HG03442 (cell line): ENCODE measurements around the gene PAPPA.

Experiments
- ATAC-seq: cut with Tn5 transposase; IDR thresholded peaks from one replicate; pipeline ENCODE4 v1.9.1; 2021; ENCODE audit warnings: mild to moderate bottlenecking, moderate library complexity; ENCODE audit not compliant: unreplicated experiment

The PAPPA gene, protein sequence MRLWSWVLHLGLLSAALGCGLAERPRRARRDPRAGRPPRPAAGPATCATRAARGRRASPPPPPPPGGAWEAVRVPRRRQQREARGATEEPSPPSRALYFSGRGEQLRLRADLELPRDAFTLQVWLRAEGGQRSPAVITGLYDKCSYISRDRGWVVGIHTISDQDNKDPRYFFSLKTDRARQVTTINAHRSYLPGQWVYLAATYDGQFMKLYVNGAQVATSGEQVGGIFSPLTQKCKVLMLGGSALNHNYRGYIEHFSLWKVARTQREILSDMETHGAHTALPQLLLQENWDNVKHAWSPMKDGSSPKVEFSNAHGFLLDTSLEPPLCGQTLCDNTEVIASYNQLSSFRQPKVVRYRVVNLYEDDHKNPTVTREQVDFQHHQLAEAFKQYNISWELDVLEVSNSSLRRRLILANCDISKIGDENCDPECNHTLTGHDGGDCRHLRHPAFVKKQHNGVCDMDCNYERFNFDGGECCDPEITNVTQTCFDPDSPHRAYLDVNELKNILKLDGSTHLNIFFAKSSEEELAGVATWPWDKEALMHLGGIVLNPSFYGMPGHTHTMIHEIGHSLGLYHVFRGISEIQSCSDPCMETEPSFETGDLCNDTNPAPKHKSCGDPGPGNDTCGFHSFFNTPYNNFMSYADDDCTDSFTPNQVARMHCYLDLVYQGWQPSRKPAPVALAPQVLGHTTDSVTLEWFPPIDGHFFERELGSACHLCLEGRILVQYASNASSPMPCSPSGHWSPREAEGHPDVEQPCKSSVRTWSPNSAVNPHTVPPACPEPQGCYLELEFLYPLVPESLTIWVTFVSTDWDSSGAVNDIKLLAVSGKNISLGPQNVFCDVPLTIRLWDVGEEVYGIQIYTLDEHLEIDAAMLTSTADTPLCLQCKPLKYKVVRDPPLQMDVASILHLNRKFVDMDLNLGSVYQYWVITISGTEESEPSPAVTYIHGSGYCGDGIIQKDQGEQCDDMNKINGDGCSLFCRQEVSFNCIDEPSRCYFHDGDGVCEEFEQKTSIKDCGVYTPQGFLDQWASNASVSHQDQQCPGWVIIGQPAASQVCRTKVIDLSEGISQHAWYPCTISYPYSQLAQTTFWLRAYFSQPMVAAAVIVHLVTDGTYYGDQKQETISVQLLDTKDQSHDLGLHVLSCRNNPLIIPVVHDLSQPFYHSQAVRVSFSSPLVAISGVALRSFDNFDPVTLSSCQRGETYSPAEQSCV (N-terminal part only)

DNA sequence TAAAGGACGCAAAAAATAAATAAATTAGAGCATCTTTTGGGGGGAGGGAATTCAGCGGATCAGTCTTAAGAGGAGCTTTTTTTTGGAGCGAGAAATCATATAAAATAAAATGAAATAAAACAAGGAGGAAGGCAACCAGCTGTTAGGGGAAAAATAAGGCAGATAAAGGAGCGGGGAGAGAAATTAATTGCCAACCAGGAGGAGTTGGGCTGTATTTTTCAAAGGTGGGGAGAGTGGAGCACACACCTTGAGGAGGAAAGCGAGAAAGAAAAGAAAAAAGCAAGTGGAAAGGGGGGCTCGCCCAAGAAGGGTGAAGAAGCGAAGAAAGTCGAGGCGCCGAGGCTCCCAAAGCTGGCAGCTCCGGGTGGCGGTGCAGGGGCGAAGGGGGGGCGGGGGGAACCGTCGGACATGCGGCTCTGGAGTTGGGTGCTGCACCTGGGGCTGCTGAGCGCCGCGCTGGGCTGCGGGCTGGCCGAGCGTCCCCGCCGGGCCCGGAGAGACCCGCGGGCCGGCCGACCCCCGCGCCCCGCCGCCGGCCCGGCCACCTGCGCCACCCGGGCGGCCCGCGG lies at the start of gene PAPPA:
TSS of gene PAPPA (plus strand) at position 27 of the 569 bp plus-strand sequence. CDS start at position 409, 382 bp downstream.
- ATAC-seq: no peak

DNA sequence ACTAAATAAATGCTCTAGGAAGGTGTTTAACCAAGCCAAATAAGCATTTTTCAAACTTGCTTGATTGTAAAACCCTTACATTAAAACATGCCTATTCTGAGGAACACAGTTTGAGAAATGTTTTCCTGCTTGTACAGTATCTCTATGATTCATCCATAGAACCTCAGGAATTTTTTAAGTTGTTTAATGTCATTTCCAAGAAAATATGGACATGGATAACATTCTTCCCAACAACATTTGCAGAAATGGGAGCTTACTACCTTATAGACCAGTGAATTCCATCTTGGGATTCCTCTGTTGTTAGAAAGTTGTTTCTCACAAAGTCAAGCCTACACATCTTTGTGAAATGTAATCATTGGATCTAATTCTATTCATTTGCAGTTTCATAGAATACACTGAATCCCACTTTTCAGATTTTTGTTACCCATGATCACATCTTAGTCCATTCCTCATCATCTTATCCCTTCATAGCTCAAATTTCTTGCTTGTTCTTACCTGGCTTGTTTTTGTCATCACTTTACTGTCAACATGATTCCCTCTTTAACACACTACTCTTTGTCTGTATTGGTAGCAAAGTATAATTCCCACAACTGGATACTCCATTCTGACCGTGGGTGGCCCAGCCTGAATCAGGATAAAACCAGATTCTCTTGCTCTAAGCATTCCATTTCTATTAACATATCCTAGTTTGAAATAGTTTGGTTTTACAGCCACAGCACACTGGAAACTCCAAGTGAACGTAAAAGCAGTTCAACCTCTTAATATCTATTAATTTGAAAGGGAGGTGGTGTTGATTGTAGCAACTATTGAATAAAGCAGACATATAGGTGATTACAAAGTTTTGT lies 49.4 kb upstream of the PAPPA start:
- ATAC-seq: no peak

DNA sequence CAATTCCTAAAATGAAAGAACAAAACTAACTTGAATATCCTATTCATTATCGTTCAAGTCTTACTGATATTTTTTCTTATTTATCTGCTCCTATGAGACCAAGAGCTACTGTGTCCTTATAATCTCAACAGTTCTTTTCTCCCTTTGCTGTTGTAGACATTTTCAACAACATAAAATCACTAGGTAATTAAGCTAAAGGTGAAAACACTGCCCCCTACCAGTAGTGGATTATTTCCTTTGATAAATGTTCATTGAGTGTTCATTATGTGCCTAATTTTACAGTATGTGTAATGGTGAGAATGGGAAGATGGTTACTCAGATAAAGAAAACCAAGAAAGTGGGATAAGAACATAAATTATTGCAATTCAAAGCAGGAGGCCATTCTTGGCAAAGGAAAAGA lies 41.4 kb upstream of the PAPPA start:
- no peak for ATAC-seq

DNA sequence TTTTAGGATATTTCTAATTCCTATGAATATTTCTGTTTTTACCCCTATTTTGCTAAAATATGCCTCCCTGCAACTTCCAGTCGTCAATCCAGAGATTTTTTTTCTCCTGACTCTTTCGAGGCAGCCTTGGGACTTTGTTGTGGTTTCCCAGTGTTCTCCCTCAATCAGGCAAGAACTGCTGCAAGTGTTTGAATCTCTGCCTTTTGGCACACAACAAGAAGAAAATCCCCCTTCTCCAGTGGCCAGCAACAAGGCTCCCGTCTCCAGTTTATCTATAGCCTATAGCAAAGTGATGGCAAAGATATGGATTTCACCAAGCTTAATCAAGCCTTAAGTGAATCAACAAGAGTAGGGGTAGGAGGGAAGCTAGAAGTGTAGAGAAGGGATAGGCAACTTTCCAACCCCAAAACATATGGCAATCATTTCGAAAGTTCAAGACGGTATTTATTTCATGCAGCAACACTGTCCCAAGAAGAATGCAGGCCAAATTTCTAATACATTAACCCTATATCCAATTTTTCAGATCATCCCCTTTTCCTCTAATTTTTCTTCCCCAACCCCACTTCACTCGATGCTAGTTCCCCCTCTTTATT lies 37.7 kb upstream of the PAPPA start:
- ATAC-seq: no peak

DNA sequence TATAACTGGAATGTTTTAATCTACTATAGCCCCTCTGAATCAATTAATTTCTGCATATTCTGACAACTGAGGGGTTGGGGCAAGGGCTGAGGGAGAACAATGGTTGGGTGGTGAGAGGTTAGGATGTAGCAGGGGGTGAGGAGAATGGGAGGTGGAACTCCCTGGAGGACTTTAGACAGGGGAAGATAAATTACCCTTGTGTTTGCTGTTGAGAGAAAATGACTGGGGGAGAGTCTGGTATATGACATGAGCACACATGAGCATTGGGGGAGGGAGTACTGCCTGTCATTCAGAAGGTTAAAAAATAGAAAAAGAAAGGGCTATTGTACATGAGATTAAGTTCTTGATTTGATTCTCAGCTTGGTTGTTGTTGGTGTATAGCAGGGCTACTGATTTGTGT lies 37.2 kb upstream of the PAPPA start:
- no peak for ATAC-seq

DNA sequence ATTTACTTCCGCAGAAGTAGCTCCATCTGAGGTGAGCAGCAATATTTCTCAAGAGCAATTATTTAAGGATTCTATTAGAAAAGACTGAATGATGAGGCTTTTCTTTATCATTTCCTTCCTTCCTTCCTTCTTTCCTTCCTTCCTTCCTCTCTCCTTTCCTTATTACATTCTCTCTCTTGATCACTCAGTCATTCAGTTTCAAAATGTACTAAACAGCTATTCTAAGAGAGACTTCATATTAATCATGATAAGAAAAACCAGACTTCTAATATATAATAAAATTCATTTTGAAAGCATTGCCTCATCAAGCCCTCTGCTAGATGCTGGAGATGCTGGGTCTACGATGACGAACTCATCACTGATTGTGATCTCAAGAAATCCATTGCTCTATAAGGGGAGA lies 30.4 kb upstream of the PAPPA start:
- ATAC-seq: no peak

DNA sequence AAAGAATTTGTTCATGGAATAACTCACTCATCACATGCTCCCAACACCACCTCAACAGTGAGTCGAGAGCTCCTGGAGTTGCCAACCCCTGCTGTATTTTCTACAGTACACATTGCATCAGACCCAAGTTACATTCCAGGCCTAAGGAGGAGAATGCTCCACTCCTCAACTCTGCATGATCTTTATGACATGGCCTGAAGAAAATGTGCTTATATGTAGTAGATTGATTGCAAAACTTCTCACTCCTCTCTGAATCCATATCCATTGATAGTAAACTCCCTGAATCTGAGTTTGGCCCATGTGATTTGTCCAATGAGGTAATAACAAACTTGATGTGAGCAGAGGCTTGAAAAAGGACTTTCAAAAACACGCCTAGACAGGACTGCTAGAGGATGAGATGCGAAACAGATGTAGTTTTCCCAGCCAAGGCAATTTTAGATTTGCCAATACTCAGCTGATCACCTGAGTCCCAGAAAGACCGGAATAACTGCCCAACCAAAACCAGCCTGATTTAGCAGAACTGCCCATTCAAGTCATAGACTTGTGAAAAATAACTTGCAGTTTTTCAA lies 29.0 kb upstream of the PAPPA start:
- ATAC-seq: no peak

GRCh38 chr9:116133163-116133562 lies 20.4 kb upstream of the PAPPA start:
- peak; percentile 77 for ATAC-seq

DNA sequence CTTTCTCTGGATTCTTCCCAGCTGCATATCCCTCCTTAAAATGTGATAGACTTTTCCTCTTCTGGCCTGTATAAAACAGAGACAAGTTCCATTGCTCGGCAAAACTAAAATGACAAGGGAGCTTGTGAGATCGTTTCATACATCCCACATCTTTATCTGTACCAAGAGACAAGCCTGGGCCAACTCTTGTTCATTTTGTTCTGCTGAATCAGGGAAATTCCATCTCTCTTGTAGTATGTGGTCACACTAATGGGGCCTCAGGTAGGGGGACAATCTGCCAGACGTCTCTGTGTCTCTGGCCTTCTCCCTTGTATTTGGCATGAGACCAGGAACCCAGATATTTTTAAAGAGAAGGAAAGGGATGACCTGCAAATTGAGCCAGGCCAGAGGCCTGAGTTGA lies 18.6 kb upstream of the PAPPA start:
- no peak for ATAC-seq

- ATAC-seq: no peak
Observed at GRCh38 chr9:116137010-116137409, 16.6 kb upstream of the PAPPA start.

GRCh38 chr9:116137581-116137980 lies 16.0 kb upstream of the PAPPA start:
- no peak for ATAC-seq

DNA sequence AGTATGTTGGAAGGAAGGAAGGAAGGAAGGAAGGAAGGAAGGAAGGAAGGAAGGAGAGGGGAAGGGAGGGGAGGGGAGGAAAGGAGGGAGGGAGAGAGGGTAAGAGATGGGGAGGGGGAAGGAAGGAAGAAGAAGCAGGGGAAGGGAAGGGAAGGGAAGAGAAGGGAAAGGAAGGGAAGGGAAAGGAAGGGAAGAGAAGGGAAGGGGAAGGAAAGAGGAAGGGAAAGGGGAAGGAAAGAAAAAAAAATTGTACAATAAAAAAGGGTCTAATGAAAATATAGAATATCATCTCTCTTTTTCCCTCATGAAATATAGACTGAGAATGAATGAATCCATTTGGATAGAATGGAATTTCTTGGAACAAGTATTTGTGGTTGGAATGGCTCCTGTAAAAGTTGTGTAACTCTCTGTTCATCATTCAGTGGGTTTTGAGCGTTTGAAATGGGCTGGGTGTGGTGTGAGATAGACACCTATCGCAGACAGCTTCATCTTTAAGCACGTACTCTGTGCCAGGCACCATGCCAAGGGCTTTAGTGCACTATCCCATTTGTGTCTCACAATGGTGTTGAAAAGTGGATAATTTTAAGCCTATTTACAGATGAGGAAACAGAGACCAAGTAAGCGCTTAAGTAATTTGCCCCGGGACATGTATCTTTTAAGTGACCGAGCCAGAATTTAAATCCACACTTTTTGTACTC lies 11.6 kb upstream of the PAPPA start:
- ATAC-seq: no peak

DNA sequence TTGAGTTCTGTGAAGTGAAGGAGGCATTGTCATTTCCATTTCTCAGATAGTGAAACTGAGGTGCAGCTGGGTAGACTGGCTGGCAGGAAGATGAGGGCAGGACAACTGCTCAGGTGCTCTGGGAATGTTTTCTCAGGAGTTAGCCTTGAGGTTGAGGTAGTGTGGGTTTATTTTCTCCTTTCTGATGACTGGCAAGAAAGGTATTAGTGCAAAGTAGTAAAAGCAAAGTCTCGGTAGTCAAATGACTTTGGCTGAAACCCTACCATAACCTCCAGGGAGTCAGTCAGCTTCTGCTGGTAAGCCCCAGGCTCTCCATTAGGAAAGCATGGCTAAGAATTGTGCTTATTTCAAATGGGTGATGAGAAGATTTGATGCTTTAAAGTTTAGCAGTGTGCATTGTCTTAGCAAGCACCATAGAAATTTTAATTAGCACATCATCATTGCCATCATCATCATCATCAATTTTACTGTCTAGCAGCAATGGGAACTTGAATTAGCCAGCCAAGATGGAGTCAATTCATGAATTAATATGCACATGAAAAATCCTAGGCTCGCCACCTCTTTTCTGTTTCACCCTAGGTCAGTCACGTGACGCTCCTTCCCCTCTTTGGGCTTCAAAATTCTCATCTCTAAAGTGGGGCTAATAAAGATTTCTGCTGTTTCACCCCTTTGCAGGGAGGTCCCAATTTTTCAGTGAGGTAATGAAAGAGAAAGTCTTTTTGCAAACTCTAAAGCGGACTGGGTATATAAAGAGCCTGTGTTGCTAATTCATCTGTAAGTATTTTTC lies 10.7 kb upstream of the PAPPA start:
- no peak for ATAC-seq

GRCh38 chr9:116144038-116144437 lies 9.6 kb upstream of the PAPPA start:
- no peak for ATAC-seq

DNA sequence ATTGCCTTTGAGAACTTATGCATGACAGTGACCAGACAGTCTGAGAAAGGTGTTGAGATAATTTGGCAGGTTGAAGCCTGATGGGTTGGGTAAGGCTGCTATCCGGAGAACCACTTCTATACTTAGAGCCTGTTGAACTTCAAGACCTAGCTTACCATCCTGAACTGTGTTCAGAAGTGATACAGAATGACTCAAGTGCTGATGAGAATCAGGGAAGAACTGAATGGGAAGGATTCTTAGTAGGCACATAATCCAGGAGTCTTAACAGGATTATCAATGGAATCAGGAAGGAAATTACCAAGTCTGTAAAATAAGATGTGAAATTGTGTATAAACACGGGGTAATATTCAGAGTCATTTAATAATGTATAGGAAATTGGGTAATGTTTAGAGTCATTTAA lies 9.0 kb upstream of the PAPPA start:
- no peak for ATAC-seq

DNA sequence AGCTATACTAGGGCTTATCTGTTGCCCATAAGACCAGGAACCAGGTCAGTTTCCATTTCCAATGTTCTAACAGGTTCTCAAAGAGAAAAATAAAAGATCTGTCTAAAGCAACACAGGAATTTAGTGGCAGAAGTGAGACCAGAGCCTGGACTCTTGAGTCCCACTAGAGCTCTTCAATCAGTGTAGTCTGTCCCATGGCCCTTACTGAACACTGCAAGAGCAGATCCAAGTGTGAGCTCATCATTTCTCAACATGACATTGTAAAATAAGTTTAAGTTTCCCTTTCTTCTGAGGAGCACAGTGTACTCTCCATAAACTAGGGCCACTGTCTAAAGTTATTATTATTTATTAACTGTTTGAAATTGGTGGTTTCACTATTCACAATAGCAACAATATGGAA lies 8.6 kb upstream of the PAPPA start:
- no peak for ATAC-seq

DNA sequence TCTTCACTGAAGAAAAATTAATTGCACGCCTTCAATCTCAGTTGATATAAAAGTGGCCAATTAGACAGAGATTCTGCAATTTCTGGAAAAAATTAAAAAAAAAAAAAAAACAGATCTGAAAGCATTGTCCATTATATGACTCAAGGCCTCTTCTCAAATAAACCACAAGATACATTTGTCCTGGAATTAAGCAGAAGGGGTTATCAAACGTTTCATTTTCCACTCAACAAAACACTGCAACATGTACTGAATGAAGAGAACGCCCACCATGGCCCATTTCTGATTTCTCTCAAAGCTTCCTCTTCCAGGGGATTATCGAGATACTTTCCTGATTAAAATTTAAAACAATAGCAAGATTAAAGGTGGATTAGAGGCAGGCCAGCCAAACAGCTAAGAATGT lies 5.8 kb upstream of the PAPPA start:
- ATAC-seq: no peak

GRCh38 chr9:116149844-116150243 lies 3.7 kb upstream of the PAPPA start:
- peak; percentile 84 for ATAC-seq
